GM13976 (cell line): ENCODE measurements around the gene TCF4.

ENCODE experiments used
- DNase-seq: peaks from one replicate; pipeline ENCODE4 v3.0.0; 2012; ENCODE audit warnings: low spot score
- CTCF ChIP-seq: IDR thresholded peaks from 2 replicates; pipeline ENCODE4 v1.5.1; 2012; ENCODE audit warnings: borderline replicate concordance, mild to moderate bottlenecking; ENCODE audit not compliant: insufficient read depth; ENCODE audit errors: extremely low read depth, missing control alignments, control extremely low read depth
- in situ Hi-C: fragments of 300-500 bp; cut with MboI; formaldehyde crosslinking; loops from one replicate; pipeline ENCODE4 v1.12.0; 2022; ENCODE audit warnings: low sequenced_read_pairs, mixed read lengths, inconsistent platforms; ENCODE audit not compliant: unreplicated experiment

The TCF4 gene

GRCh38 chr18:55275039-55275901 lies 312.7 kb downstream of the TCF4 start:
- no peak for TF ChIP-seq CTCF
- no peak for DNase-seq
- in situ Hi-C loops = no loop called here

- in situ Hi-C loops = no loop called here
- DNase-seq = no peak
- no peak for TF ChIP-seq CTCF
These were observed 315.3 kb downstream of the TCF4 start for GRCh38 chr18:55272510-55273243.

- TF ChIP-seq CTCF = no peak
- DNase-seq = no peak
- in situ Hi-C loops = no loop called here
These were observed 318.4 kb downstream of the TCF4 start for GRCh38 chr18:55269622-55270021.

DNA sequence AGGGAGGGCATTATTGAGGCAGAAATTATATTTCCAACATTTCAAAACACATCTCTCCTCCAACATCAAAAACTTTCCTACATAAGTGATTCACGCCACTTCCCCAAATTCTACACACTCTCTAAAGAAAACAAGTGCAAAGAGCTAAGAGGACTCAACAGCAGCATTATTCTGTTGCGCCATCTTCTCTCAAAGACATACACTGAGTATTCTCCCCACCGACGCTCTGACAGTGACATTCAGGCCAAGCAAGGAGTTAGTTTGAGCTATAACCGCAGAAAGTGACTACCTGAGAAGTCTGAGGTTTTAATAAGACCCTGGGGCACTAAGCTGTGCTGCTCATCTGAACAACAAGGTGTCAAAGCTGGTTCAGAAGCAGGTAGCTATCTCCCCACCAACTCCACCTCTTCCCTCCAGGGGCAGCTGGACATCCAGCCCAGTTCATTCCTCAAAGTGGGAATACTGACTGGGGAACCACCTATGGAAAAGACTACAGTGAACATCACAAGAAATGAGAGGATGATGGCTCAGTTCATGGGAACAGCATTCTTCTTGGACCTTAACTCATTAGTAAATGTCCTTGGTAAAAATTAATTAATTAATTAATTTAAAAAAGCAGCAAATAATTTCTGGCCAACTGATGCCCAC lies 319.2 kb downstream of the TCF4 start:
- TF ChIP-seq CTCF = no peak
- DNase-seq = no peak
- in situ Hi-C loops = no loop called here

GRCh38 chr18:55268151-55268601 lies 319.8 kb downstream of the TCF4 start:
- in situ Hi-C loops = no loop called here
- no peak for DNase-seq
- TF ChIP-seq CTCF = no peak

DNA sequence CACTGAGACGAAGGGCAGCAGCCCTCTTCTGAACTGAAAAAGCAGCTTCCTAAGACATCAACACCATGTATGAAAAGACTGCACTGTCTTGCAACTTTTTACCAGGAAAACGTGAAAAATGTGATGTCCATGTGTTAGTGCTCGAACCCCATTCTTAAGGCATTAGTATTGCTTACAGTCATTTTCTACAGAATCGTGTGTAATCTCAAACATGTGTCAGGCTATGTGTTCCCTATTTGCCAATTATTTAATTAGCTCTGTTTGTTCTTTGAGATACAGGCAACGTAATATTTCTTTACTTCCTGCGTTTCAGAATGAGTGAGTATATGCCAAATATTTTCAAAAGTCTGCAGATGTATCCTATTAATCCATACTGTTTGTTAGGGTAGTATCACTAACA lies 321.0 kb downstream of the TCF4 start:
- TF ChIP-seq CTCF = no peak
- in situ Hi-C loops = no loop called here
- no peak for DNase-seq
